Activated CD4-positive, alpha-beta T cell treated with anti-CD3 and anti-CD28 coated beads for 36 hours (primary cell): ENCODE data around the gene CLEC20A. TPM values are rescaled to one million over a fixed set of nuclear protein-coding genes. Genes with fewer than 3 reads are reported as not detected.

Experiments used
- ATAC-seq: fragments of 200-7000 bp; cut with Tn5 transposase; one replicate; pipeline ENCODE4 v1.10.0; 2021; ENCODE audit warnings: mild to moderate bottlenecking, moderate library complexity
- CTCF ChIA-PET: fragments of 350-600 bp; sonication (Branson Sonifier 250); formaldehyde crosslinking; loops from one replicate; lab custom pipeline; 2021; ENCODE audit warnings: antibody characterized with exemption; lab: Charles Lee
- POLR2A ChIA-PET: fragments of 350-600 bp; sonication (Branson Sonifier 250); formaldehyde crosslinking; loops from one replicate; lab custom pipeline; 2021; ENCODE audit warnings: antibody characterized with exemption, inconsistent platforms; lab: Charles Lee
- DNase-seq: peaks from one replicate; pipeline ENCODE4 v3.0.0-alpha.2; 2020
- H3K27ac Mint-ChIP-seq: one replicate; pipeline ENCODE4 v1.8.0; 2021; ENCODE audit warnings: mixed read lengths
- H3K27me3 Mint-ChIP-seq: one replicate; pipeline ENCODE4 v1.8.0; 2021; ENCODE audit warnings: mixed read lengths
- H3K36me3 Mint-ChIP-seq: one replicate; pipeline ENCODE4 v1.8.0; 2021; ENCODE audit warnings: low read depth, mixed read lengths
- H3K4me1 Mint-ChIP-seq: one replicate; pipeline ENCODE4 v1.8.0; 2021; ENCODE audit warnings: mixed read lengths
- H3K4me3 Mint-ChIP-seq: one replicate; pipeline ENCODE4 v1.8.0; 2021; ENCODE audit warnings: mild to moderate bottlenecking, moderate library complexity, mixed read lengths
- H3K9me3 Mint-ChIP-seq: one replicate; pipeline ENCODE4 v1.8.0; 2021; ENCODE audit warnings: low read depth, mixed read lengths
- intact Hi-C, 2 experiments: fragments of 100-400 bp; cut with DNase I in 1 of 2; cut with micrococcal nuclease in 1 of 2; formaldehyde crosslinking; loops; one replicate each; pipeline versions ENCODE4 v1.14.2 to v1.15.1; 2022 to 2024; cut with DNase I, micrococcal nuclease
- total RNA-seq, 2 experiments: library from RNA; stranded (reverse); gene quantifications; one replicate each; pipeline ENCODE4 v1.2.3, GENCODE V29; 2021

The CLEC20A gene
- total RNA-seq, 2 experiments from 2014 or later: not detected

- CTCF ChIA-PET: interaction anchor here (3.2 kb wide), 1 partner anchor 199 kb away, joined by 11 read pairs; no protein-coding TSS in a partner anchor
- ATAC-seq: no peak
Measured at GRCh38 chr1:178498896-178499675, 2.3 kb upstream of the CLEC20A start.

GRCh38 chr1:178497903-178498478 is 1.2 kb upstream of the CLEC20A start:
- ATAC-seq (no peak), DNase-seq (no peak)
- CTCF ChIA-PET: no interaction called here
- no peaks in the 10 kb centered on the region for H3K36me3 Mint-ChIP-seq
- POLR2A ChIA-PET: no interaction called here
- no peak overlapping the region for H3K4me3 Mint-ChIP-seq
- H3K4me1 Mint-ChIP-seq: no peaks in the 10 kb centered on the region
- H3K9me3 Mint-ChIP-seq: no peaks in the 10 kb centered on the region
- H3K27ac Mint-ChIP-seq: no peak overlapping the region
- H3K27me3 Mint-ChIP-seq: no peaks in the 10 kb centered on the region
- intact Hi-C loops: no loop called here

More at GRCh38 chr1:178498896-178499675, 2.3 kb upstream of the CLEC20A start:
- peaks cover 2% of the 10 kb centered on the region for H3K27me3 Mint-ChIP-seq
- no peaks in the 10 kb centered on the region for H3K4me1 Mint-ChIP-seq
- no peak overlapping the region for H3K4me3 Mint-ChIP-seq
- intact Hi-C loops: no loop called here
- H3K36me3 Mint-ChIP-seq: no peaks in the 10 kb centered on the region
- no peak for DNase-seq
- H3K27ac Mint-ChIP-seq: no peak overlapping the region
- POLR2A ChIA-PET: no interaction called here
- no peaks in the 10 kb centered on the region for H3K9me3 Mint-ChIP-seq

GRCh38 chr1:178495741-178496409 is 889 bp downstream of the CLEC20A start:
- intact Hi-C loops: no loop called here
- no peak for DNase-seq
- no peaks in the 10 kb centered on the region for H3K4me1 Mint-ChIP-seq
- H3K36me3 Mint-ChIP-seq: no peaks in the 10 kb centered on the region
- no peak for ATAC-seq
- no peak overlapping the region for H3K4me3 Mint-ChIP-seq
- H3K9me3 Mint-ChIP-seq: no peaks in the 10 kb centered on the region
- ChIA-PET CTCF (interaction anchor here (0.6 kb wide), 1 partner anchor 463 kb away, joined by 3 read pairs; no protein-coding TSS in a partner anchor), POLR2A (no interaction called here)
- H3K27ac Mint-ChIP-seq: no peak overlapping the region
- no peaks in the 10 kb centered on the region for H3K27me3 Mint-ChIP-seq

DNA sequence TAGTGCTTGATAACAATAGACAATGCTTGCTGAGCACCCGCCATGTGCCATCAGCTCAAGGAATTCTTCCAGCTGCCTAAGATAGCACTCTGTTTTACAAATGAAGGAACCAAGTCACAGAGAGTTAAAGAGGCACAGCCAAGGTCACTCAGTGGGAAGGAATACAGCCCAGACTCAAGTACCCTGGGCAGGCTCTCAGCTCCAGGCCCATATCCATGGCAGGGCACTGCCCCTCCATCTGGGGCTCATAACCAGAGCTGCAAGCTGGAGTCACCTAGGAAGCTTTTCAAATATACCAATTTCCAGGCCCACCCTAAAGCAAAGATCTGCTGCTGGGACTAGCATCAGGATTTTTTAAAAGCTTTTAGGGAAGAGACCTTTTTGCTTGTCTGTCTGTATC is 1.6 kb downstream of the CLEC20A start:
- no peaks in the 10 kb centered on the region for H3K4me1 Mint-ChIP-seq
- no peak overlapping the region for H3K27ac Mint-ChIP-seq
- ChIA-PET POLR2A (no interaction called here), CTCF (interaction anchor here (0.6 kb wide), 2 partner anchors 194 to 462 kb away, joined by 3 read pairs; no protein-coding TSS in a partner anchor)
- no peaks in the 10 kb centered on the region for H3K27me3 Mint-ChIP-seq
- H3K4me3 Mint-ChIP-seq: no peak overlapping the region
- ATAC-seq (no peak), DNase-seq (no peak)
- H3K9me3 Mint-ChIP-seq: no peaks in the 10 kb centered on the region
- intact Hi-C loops: no loop called here
- H3K36me3 Mint-ChIP-seq: no peaks in the 10 kb centered on the region

DNA sequence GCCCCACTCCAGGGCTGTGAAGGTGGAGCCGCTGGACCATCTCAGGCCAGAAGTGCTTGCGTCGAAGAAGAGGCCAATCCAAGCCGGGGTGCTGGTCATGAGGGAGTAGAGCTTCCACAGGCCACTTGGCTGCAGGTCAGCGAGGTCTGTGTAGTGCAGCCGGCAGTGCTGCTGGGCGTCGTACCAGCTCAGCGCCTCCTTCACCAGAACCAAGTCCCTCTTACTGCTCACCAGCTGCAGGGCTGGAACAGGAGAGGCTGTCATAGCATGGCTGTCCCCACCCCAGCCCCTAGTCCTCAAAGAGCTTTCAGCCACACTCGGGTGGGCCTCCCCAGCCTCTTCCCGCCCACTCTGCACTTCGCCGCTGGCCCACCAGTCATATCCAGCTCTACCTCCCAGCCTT is 2.2 kb downstream of the CLEC20A start:
- DNase-seq (no peak), ATAC-seq (no peak)
- no peak overlapping the region for H3K4me3 Mint-ChIP-seq
- no peak overlapping the region for H3K27ac Mint-ChIP-seq
- no peaks in the 10 kb centered on the region for H3K4me1 Mint-ChIP-seq
- ChIA-PET CTCF (interaction anchor here (0.6 kb wide), 1 partner anchor 195 kb away, joined by 3 read pairs; no protein-coding TSS in a partner anchor), POLR2A (no interaction called here)
- no peaks in the 10 kb centered on the region for H3K27me3 Mint-ChIP-seq
- no peaks in the 10 kb centered on the region for H3K9me3 Mint-ChIP-seq
- intact Hi-C loops: no loop called here
- no peaks in the 10 kb centered on the region for H3K36me3 Mint-ChIP-seq

DNA sequence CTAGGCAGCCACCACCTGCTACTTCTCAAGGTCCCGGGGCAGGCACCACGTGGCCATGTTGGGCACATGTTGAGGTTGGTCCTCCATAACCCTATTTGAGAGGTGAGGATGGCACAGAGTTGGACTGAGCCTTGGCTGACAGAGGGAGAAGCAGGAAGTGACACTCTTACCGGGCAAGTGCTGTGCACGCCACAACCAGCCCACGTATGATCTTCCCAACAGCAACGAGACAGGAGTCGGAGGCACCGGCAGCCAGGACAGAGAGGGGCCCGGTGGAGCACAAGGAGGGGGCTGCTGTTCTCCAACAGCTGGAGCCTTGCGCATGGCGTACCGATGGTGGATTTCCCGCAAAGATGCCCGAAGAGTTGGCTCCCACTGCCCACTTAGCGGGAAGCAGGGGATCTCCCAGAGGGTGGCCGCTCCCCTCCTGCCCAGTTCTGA is 3.4 kb downstream of the CLEC20A start:
- Mint-ChIP-seq H3K27me3 (peaks cover 6% of the 10 kb centered on the region), H3K4me1 (no peaks in the 10 kb centered on the region), H3K27ac (no peak overlapping the region), H3K36me3 (no peaks in the 10 kb centered on the region), H3K4me3 (no peak overlapping the region), H3K9me3 (no peaks in the 10 kb centered on the region)
- DNase-seq (no peak), ATAC-seq (no peak)
- intact Hi-C loops: no loop called here
- ChIA-PET POLR2A (no interaction called here), CTCF (interaction anchor here (0.6 to 0.7 kb wide), 2 partner anchors 8 to 1045 kb away, joined by 3 read pairs; no protein-coding TSS in a partner anchor)

DNA sequence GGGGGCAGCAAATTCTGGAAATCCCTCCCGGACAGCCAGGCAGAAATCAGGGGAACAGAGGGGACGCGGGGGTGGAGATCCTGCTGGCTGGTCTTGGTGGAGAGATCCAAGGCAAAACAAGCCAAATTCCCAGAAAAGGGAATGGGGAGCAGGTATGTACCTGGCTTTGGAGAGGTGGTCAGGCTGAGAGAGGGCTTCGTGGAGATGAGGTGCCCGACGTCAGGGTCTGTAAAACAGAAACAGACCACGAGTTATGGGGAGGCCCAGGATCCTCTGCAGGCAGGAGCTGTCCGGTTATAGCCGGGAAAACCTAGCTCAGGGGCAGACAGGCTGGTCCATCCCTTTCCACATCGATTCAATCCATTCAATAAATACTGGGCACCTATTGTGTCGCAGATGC is 4.4 kb downstream of the CLEC20A start:
- Mint-ChIP-seq H3K9me3 (no peaks in the 10 kb centered on the region), H3K4me3 (no peak overlapping the region), H3K27ac (no peak overlapping the region), H3K27me3 (peaks cover 15% of the 10 kb centered on the region), H3K4me1 (no peaks in the 10 kb centered on the region), H3K36me3 (no peaks in the 10 kb centered on the region)
- ChIA-PET POLR2A (no interaction called here), CTCF (interaction anchor here (0.6 kb wide), 1 partner anchor 1044 kb away, joined by 3 read pairs; no protein-coding TSS in a partner anchor)
- intact Hi-C loops: no loop called here
- DNase-seq: no peak
- ATAC-seq: no peak

DNA sequence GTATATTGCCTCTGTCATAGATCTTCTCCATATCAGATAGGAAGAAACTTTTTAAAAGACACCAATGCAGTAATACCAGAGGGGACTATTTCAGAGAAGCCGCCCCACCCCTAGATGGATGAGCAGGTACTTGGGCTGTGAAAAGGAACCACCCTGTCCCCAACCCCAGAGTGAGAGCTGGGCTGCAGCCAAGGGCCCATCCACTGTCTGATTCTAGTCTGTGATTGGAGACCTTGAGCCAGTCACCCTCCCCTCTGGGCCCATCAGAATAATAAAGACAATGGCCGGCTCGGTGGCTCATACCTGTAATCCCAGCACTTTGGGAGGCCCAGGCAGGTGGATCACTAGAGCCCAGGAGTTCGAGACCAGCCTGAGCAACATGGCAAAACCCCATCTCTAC is 5.0 kb downstream of the CLEC20A start:
- H3K27me3 Mint-ChIP-seq: peaks cover 16% of the 10 kb centered on the region
- CTCF ChIA-PET: no interaction called here
- intact Hi-C loops: no loop called here
- ATAC-seq: no peak
- no peak for DNase-seq
- H3K36me3 Mint-ChIP-seq: no peaks in the 10 kb centered on the region
- no peaks in the 10 kb centered on the region for H3K9me3 Mint-ChIP-seq
- no peaks in the 10 kb centered on the region for H3K4me1 Mint-ChIP-seq
- H3K27ac Mint-ChIP-seq: no peak overlapping the region
- no peak overlapping the region for H3K4me3 Mint-ChIP-seq
- POLR2A ChIA-PET: no interaction called here

- ATAC-seq (no peak), DNase-seq (no peak)
- Mint-ChIP-seq H3K36me3 (no peaks in the 10 kb centered on the region), H3K27ac (no peak overlapping the region), H3K4me3 (no peak overlapping the region), H3K9me3 (no peaks in the 10 kb centered on the region), H3K27me3 (peaks cover 16% of the 10 kb centered on the region), H3K4me1 (no peaks in the 10 kb centered on the region)
- CTCF ChIA-PET: no interaction called here
- POLR2A ChIA-PET: no interaction called here
- intact Hi-C loops: no loop called here
Measured at GRCh38 chr1:178490967-178491366, 5.8 kb downstream of the CLEC20A start.

DNA sequence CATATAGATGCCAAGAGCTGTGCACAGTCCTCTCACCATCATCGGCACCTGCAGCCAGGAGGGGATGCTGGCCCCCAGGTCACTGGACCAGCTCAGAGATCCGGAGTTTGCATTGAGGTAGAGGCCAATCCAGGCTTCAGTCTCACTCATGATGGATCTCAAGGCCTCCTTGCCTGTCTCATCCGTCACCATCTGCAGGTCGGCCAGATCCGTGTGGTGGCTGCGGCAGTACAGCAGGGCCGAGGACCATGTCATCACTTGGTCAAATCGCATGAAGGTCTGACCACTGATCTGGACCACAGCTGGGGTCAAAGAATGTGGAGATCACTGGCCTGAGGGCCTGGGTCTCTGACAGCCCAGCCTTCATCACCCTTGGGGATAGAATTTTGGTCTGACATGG is 6.6 kb downstream of the CLEC20A start:
- Mint-ChIP-seq H3K36me3 (no peaks in the 10 kb centered on the region), H3K9me3 (no peaks in the 10 kb centered on the region)
- CTCF ChIA-PET: no interaction called here

GRCh38 chr1:178489399-178489798 is 7.4 kb downstream of the CLEC20A start:
- H3K27ac Mint-ChIP-seq: no peak overlapping the region
- H3K4me3 Mint-ChIP-seq: no peak overlapping the region
- intact Hi-C loops: no loop called here

More for the DNA sequence above, 6.6 kb downstream of the CLEC20A start:
- H3K4me3 Mint-ChIP-seq: no peak overlapping the region
- H3K4me1 Mint-ChIP-seq: no peaks in the 10 kb centered on the region
- POLR2A ChIA-PET: no interaction called here
- no peak overlapping the region for H3K27ac Mint-ChIP-seq
- ATAC-seq: no peak
- intact Hi-C loops: no loop called here
- no peak for DNase-seq
- peaks cover 18% of the 10 kb centered on the region for H3K27me3 Mint-ChIP-seq

More at GRCh38 chr1:178489399-178489798, 7.4 kb downstream of the CLEC20A start:
- Mint-ChIP-seq H3K27me3 (peaks cover 18% of the 10 kb centered on the region), H3K36me3 (no peaks in the 10 kb centered on the region), H3K4me1 (no peaks in the 10 kb centered on the region), H3K9me3 (no peaks in the 10 kb centered on the region)
- DNase-seq (no peak), ATAC-seq (no peak)
- CTCF ChIA-PET: no interaction called here
- POLR2A ChIA-PET: no interaction called here
